GM23338 (cell line): ENCODE results near the gene CAMKK2. TPM values are rescaled to one million over a fixed set of nuclear protein-coding genes. Genes with fewer than 3 reads are reported as not detected.

Experiments
- JUNB ChIP-seq: IDR thresholded peaks from one replicate; pipeline ENCODE4 v1.6.1; 2016; ENCODE audit warnings: antibody characterized with exemption; ENCODE audit not compliant: unreplicated experiment
- NANOG ChIP-seq: IDR thresholded peaks from 2 replicates; pipeline ENCODE4 v1.6.1; 2016; ENCODE audit warnings: antibody characterized with exemption, borderline replicate concordance
- POLR2AphosphoS5 ChIP-seq: IDR thresholded peaks from 2 replicates; pipeline ENCODE4 v1.6.1; 2016; ENCODE audit warnings: antibody characterized with exemption, low read depth
- STAT1 ChIP-seq: IDR thresholded peaks from one replicate; pipeline ENCODE4 v1.6.1; 2016; ENCODE audit warnings: antibody characterized with exemption; ENCODE audit not compliant: unreplicated experiment
- ZNF331 ChIP-seq: fragments of 250-450 bp; sonication (Bioruptor Pico); IDR thresholded peaks from 2 replicates; pipeline ENCODE4 v1.5.0; 2020; ENCODE audit warnings: low read depth, mild to moderate bottlenecking, moderate library complexity
- polyA plus RNA-seq: library from polyadenylated mRNA; unstranded; fragments of >200 nt; fragmentation: Nextera tagmentation; extraction: Ambion mirVana; gene quantifications from 2 replicates; pipeline ENCODE4 v1.2.1, GENCODE V29; 2016
- total RNA-seq: library from RNA; depleted of rRNA; stranded (reverse); fragments of >200 nt; shearing (Covaris generic); gene quantifications from 2 replicates; pipeline ENCODE4 v1.2.3, GENCODE V29; 2014
- TF ChIP-seq, protein P1 (sequence below): fragments of 250-450 bp; sonication (Bioruptor Pico); IDR thresholded peaks from 2 replicates; pipeline ENCODE4 v1.5.0; 2020; ENCODE audit warnings: mild to moderate bottlenecking, moderate library complexity
- TF ChIP-seq, protein P2 (sequence below): IDR thresholded peaks from one replicate; pipeline ENCODE4 v1.6.1; 2018; ENCODE audit warnings: antibody characterized with exemption; ENCODE audit not compliant: unreplicated experiment
- TF ChIP-seq, protein P3 (sequence below): IDR thresholded peaks from 2 replicates; pipeline ENCODE4 v1.6.1; 2016; ENCODE audit warnings: antibody characterized with exemption

CAMKK2 gene
- total and polyA plus RNA-seq, 2 experiments from 2014 or later, result 10.3 to 26.4 TPM

DNA sequence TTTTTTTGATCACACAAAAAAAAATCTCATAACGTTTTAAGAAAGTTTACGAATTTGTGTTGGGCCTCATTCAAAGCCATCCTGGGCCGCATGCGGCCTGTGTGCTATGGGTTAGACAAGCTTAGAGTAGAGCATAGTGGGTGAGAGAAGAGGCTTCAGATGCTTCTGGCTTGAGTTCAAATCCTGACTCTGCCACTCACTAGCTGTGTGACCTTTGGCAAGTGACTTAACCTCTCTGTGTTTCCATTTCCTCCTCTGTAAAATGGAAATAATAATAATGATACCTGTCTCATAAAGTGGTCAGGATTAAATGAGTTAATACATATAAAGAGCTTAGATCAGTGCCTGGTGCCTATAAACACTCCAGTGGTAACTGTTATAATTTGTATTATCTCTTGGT is 80.4 kb downstream of the CAMKK2 start (continued):
- TF ChIP-seq, protein P1, sequence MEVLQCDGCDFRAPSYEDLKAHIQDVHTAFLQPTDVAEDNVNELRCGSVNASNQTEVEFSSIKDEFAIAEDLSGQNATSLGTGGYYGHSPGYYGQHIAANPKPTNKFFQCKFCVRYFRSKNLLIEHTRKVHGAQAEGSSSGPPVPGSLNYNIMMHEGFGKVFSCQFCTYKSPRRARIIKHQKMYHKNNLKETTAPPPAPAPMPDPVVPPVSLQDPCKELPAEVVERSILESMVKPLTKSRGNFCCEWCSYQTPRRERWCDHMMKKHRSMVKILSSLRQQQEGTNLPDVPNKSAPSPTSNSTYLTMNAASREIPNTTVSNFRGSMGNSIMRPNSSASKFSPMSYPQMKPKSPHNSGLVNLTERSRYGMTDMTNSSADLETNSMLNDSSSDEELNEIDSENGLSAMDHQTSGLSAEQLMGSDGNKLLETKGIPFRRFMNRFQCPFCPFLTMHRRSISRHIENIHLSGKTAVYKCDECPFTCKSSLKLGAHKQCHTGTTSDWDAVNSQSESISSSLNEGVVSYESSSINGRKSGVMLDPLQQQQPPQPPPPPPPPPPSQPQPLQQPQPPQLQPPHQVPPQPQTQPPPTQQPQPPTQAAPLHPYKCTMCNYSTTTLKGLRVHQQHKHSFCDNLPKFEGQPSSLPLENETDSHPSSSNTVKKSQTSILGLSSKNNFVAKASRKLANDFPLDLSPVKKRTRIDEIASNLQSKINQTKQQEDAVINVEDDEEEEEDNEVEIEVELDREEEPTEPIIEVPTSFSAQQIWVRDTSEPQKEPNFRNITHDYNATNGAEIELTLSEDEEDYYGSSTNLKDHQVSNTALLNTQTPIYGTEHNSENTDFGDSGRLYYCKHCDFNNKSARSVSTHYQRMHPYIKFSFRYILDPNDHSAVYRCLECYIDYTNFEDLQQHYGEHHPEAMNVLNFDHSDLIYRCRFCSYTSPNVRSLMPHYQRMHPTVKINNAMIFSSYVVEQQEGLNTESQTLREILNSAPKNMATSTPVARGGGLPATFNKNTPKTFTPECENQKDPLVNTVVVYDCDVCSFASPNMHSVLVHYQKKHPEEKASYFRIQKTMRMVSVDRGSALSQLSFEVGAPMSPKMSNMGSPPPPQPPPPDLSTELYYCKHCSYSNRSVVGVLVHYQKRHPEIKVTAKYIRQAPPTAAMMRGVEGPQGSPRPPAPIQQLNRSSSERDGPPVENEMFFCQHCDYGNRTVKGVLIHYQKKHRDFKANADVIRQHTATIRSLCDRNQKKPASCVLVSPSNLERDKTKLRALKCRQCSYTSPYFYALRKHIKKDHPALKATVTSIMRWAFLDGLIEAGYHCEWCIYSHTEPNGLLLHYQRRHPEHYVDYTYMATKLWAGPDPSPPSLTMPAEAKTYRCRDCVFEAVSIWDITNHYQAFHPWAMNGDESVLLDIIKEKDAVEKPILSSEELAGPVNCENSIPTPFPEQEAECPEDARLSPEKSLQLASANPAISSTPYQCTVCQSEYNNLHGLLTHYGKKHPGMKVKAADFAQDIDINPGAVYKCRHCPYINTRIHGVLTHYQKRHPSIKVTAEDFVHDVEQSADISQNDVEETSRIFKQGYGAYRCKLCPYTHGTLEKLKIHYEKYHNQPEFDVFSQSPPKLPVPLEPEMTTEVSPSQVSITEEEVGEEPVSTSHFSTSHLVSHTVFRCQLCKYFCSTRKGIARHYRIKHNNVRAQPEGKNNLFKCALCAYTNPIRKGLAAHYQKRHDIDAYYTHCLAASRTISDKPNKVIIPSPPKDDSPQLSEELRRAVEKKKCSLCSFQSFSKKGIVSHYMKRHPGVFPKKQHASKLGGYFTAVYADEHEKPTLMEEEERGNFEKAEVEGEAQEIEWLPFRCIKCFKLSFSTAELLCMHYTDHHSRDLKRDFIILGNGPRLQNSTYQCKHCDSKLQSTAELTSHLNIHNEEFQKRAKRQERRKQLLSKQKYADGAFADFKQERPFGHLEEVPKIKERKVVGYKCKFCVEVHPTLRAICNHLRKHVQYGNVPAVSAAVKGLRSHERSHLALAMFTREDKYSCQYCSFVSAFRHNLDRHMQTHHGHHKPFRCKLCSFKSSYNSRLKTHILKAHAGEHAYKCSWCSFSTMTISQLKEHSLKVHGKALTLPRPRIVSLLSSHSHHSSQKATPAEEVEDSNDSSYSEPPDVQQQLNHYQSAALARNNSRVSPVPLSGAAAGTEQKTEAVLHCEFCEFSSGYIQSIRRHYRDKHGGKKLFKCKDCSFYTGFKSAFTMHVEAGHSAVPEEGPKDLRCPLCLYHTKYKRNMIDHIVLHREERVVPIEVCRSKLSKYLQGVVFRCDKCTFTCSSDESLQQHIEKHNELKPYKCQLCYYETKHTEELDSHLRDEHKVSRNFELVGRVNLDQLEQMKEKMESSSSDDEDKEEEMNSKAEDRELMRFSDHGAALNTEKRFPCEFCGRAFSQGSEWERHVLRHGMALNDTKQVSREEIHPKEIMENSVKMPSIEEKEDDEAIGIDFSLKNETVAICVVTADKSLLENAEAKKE (CRISPR knock-in tag), result no peak
- TF ChIP-seq NANOG (no peak), JUNB (no peak), ZNF331 (no peak), POLR2AphosphoS5 (no peak), STAT1 (no peak)
- TF ChIP-seq, protein P2, sequence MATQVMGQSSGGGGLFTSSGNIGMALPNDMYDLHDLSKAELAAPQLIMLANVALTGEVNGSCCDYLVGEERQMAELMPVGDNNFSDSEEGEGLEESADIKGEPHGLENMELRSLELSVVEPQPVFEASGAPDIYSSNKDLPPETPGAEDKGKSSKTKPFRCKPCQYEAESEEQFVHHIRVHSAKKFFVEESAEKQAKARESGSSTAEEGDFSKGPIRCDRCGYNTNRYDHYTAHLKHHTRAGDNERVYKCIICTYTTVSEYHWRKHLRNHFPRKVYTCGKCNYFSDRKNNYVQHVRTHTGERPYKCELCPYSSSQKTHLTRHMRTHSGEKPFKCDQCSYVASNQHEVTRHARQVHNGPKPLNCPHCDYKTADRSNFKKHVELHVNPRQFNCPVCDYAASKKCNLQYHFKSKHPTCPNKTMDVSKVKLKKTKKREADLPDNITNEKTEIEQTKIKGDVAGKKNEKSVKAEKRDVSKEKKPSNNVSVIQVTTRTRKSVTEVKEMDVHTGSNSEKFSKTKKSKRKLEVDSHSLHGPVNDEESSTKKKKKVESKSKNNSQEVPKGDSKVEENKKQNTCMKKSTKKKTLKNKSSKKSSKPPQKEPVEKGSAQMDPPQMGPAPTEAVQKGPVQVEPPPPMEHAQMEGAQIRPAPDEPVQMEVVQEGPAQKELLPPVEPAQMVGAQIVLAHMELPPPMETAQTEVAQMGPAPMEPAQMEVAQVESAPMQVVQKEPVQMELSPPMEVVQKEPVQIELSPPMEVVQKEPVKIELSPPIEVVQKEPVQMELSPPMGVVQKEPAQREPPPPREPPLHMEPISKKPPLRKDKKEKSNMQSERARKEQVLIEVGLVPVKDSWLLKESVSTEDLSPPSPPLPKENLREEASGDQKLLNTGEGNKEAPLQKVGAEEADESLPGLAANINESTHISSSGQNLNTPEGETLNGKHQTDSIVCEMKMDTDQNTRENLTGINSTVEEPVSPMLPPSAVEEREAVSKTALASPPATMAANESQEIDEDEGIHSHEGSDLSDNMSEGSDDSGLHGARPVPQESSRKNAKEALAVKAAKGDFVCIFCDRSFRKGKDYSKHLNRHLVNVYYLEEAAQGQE, result no peak
- TF ChIP-seq, protein P3, sequence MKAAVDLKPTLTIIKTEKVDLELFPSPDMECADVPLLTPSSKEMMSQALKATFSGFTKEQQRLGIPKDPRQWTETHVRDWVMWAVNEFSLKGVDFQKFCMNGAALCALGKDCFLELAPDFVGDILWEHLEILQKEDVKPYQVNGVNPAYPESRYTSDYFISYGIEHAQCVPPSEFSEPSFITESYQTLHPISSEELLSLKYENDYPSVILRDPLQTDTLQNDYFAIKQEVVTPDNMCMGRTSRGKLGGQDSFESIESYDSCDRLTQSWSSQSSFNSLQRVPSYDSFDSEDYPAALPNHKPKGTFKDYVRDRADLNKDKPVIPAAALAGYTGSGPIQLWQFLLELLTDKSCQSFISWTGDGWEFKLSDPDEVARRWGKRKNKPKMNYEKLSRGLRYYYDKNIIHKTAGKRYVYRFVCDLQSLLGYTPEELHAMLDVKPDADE, result no peak
